ENCODE data around the gene PTPRB.

Gene PTPRB

DNA sequence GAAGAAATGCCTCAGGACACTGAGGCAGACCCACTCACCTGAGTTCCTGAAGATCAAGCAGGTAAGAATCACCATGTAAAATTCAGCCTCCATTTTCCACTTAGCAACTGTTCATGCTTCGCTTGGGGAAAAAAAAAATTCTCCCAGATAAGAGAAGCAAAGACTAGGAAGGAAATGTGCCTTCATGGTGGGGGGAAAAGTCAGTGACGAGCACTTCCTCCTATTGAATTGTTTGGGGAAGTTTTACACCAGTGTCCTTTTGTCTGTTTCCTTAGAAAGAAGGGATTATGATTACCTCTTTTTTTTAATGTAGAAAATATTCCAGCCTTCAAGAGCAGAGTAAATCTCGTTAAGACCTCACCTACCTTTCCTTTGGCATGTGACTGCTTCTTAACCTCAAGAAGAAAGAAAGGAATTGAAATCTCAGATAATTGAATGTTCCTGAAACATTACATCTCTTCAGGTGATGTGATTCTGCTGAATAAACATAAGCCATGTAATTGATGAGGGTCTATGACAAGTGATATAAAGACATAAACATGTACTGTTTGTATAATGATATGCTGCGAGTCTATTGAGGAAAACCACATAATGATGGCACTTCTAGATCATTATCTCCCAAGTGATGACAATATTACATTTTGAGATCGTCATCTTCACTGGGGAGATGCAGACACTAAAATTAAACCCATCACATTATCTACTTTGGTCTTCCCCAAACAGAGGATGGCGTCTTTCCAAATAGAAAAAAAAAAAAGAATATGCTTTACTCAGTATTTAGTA lies at the start of gene PTPRB:
Gene PTPRB, minus strand, starts transcription at position 127 of the 783 bp plus-strand sequence. Its CDS starts 34 bp downstream, at position 93.
- H3K4me3 ChIP-seq (replicated peaks in 1 of 2; ENCODE audit: low read depth in 2 of 2, low read length in 2 of 2) = no peak within 1 kb of the TSS
- TF ChIP-seq, protein P1, sequence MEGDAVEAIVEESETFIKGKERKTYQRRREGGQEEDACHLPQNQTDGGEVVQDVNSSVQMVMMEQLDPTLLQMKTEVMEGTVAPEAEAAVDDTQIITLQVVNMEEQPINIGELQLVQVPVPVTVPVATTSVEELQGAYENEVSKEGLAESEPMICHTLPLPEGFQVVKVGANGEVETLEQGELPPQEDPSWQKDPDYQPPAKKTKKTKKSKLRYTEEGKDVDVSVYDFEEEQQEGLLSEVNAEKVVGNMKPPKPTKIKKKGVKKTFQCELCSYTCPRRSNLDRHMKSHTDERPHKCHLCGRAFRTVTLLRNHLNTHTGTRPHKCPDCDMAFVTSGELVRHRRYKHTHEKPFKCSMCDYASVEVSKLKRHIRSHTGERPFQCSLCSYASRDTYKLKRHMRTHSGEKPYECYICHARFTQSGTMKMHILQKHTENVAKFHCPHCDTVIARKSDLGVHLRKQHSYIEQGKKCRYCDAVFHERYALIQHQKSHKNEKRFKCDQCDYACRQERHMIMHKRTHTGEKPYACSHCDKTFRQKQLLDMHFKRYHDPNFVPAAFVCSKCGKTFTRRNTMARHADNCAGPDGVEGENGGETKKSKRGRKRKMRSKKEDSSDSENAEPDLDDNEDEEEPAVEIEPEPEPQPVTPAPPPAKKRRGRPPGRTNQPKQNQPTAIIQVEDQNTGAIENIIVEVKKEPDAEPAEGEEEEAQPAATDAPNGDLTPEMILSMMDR (IDR thresholded peaks at IDR 0.05; ENCODE audit: low read depth, low read length) = no peak
- no peak for DNase-seq (ENCODE audit: low read depth in 2 of 2)

DNA sequence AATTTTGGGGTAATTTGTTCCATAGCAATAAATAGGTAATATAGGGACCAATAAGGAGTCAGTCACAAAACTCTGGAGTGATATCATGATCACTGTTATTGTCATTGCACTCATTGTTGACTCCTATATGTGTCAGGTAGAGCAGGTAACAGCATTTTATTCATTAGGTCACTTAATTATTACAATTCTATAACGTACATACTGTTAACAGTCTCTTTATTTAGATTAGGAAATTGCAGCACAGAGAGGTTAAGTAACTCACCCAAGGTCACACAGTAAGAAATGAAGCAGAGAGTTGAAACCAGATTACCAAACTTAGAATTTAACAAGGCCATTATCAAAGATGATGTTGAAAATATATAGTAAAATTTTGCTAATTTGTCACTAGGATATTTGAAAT lies 49.7 kb upstream of the PTPRB start:
- TF ChIP-seq, protein P1 (IDR thresholded peaks at IDR 0.05; ENCODE audit: low read depth, low read length) = no peak
- H3K4me3 ChIP-seq (replicated peaks in 1 of 2; ENCODE audit: low read depth in 2 of 2, low read length in 2 of 2) = no peak overlapping the region
- no peak for DNase-seq (ENCODE audit: low read depth in 2 of 2)

DNA sequence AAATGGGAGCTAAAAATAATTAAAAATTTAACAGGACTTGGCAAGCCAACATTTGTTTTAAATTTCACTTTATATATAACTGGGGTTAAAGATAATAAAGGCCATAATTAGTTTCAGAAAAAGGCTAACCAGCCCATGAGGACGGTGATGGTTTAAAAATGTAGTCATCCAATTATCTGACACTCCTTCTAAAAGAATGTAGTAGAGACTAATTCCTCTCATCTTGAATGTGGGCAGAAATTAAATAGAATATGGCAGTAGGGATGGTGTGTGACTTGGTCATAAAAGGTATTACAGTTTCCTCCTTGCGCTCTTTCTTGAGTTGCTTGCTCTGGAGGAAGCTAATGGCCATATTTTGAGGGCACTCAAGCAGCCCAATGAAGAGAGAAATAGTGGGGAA lies 49.1 kb upstream of the PTPRB start:
- no peak overlapping the region for H3K4me3 ChIP-seq (replicated peaks in 1 of 2; ENCODE audit: low read depth in 2 of 2, low read length in 2 of 2)
- no peak for DNase-seq (ENCODE audit: low read depth in 2 of 2)
- TF ChIP-seq, protein P1 (IDR thresholded peaks at IDR 0.05; ENCODE audit: low read depth, low read length) = no peak

DNA sequence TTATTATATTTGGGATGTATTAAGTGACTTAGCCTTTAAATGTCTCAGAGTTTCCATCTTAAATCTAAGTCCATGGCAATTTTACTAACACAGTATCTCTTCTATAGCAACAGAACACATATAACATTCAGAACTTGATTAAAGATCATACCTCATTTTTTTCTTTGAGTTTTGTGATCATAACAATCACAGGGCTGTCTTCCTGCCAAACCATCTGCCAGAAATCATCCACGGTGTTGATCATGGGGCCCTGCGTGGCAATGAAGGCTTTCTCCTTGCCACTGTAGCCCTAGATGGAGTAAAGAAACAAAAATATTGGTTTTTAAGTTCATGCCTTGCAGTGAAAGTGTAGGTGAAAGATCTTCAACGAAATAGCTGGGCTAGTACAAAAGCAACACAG lies 46.7 kb upstream of the PTPRB start:
- no peak for DNase-seq (ENCODE audit: low read depth in 2 of 2)
- TF ChIP-seq, protein P1 (IDR thresholded peaks at IDR 0.05; ENCODE audit: low read depth, low read length) = no peak
- no peak overlapping the region for H3K4me3 ChIP-seq (replicated peaks in 1 of 2; ENCODE audit: low read depth in 2 of 2, low read length in 2 of 2)

DNA sequence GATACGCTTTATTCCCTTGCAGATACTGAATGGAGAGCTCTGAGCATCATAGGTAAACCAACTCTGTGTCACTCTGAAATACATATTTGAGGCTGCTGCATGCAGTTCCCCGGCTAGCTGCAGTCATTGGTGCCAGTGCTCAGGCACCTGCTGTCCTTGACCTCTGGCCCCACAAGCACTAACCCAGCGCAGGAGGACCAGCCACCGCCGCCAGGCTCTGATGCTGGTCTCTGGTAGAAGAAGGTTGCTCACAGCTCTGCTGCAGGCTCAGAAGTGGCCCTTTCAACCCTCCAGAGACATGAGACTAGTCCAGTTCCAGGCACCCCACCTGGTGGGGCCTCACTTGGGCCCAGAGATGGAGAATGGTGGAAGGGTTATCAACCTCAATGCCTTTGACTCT lies 34.5 kb upstream of the PTPRB start:
- no peak overlapping the region for H3K4me3 ChIP-seq (replicated peaks in 1 of 2; ENCODE audit: low read depth in 2 of 2, low read length in 2 of 2)
- TF ChIP-seq, protein P1 (IDR thresholded peaks at IDR 0.05; ENCODE audit: low read depth, low read length) = no peak
- DNase-seq (ENCODE audit: low read depth in 2 of 2) = no peak

DNA sequence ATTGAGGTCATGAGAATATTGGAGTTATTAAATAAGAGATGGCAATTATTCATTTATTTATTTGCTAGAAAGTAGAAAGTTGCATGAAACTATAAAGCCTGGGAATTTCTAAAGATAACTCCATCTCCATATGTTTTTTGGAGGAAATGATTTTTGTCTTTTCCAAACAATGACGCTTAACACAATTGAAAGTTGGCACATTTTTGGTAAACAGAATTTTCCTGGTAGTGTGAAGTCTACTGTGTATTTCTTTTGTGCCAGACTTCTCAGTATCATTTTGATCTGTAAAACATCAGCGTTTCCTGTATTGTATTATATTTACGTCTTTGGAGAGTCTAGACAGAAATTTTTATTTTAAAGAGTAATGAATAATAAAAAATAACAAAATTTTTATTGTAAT lies 33.7 kb upstream of the PTPRB start:
- no peak for DNase-seq (ENCODE audit: low read depth in 2 of 2)
- no peak overlapping the region for H3K4me3 ChIP-seq (replicated peaks in 1 of 2; ENCODE audit: low read depth in 2 of 2, low read length in 2 of 2)
- TF ChIP-seq, protein P1 (IDR thresholded peaks at IDR 0.05; ENCODE audit: low read depth, low read length) = no peak

DNA sequence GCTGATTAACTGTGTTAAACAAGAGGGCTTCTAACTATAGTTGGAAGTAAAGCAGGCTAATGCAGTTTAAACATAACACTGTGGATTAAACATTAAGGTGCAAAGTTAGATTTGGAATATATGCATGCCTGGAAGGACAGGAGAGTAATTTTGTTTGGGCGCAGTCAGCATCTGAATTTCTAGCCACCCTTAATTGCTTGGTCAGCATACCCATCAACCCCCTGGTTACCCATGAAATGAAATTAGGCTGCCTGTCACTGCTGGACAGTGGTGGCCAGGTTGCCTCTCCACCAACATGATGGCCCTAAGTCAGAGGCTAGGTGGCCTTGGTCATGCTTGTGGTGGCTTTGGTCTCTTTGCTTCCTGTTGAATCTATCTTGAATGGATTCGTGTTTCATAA lies 30.0 kb upstream of the PTPRB start:
- no peak overlapping the region for H3K4me3 ChIP-seq (replicated peaks in 1 of 2; ENCODE audit: low read depth in 2 of 2, low read length in 2 of 2)
- TF ChIP-seq, protein P1 (IDR thresholded peaks at IDR 0.05; ENCODE audit: low read depth, low read length) = no peak
- DNase-seq (ENCODE audit: low read depth in 2 of 2) = no peak
